HG03097 (cell line): Measurements from ENCODE around the gene SOX18.

Experiments used
- ATAC-seq: cut with Tn5 transposase; IDR thresholded peaks from one replicate; pipeline ENCODE4 v1.9.1; 2021; ENCODE audit not compliant: unreplicated experiment, low FRiP score

SOX18 gene

DNA sequence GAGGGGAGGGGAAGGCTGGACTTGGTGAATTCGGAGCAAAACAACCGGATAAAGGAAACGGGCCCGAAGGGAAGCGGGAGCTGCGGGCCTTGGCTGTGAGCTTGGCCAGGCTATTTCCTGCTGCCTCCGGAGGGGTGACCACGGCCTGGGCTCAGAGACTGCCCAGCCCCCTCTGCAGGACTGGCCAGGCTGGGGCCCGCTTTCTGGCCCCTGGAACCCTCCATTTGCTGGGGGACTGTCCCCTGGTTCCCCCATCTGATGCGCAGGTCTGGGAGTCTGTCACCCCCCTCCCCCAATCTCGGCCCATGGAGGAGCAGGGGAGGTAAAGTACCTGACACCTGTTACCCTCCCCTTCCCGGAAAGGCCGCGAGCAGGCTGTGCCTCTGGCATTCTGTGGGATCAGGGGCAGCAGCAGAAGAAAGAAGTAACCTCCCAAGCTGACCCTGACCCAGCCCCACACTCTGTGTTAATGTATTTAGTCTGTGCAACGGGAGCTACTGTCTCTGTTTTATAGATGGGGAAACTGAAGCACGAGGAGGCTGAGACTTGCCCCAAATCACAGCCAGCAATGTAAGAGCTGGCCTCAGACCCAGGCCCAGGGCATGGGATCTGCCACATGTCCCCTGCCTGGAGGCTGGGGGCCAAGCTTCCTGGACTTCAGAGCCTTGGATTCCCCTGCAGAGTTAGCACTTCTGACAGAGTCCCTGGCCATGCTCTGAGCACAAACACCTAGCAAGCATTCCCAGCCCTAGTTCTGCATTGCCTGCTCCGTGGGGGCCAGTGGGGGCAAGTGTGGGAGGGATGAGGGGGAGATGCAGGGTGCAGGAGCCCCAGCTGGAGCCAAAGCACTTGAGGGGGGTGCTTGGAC is 9.9 kb downstream of the SOX18 start:
- ATAC-seq, result no peak

DNA sequence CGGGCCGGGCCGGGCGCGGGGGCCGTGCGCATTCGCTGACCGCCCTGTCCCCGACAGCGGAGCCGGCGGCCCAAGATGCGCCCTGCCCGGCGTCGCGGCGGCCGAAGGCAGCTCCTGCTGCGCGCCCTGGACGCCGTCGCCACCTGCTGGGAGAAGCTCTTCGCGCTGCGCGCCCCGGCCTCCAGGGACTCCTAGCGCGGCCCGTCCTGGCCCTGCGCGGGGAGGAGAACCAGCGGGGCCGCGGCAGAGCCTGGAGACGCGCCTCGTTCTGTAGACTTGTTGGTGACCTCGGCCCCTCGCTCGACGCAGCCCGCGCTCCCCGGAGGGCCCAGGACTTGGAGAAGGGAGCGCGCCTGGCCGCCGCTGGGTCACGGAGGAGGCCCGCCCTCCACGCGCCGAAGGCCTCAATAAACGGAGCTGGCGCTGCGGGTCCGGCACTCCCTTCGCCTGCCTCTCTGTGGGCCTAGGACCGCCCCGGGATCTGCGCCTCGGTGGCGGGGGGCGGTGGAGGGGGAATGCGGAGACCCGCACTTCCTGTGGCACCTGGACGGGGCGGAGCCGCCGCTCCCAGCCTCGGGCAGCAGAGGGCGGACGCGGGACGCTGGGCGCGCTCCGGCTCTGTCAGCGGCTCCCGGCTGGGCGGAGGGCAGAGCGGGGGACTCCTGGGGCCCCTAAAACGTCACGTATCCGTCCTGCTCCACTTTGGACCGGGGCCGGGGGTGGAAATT is 10.7 kb downstream of the SOX18 start:
- peak; percentile 38 for ATAC-seq

DNA sequence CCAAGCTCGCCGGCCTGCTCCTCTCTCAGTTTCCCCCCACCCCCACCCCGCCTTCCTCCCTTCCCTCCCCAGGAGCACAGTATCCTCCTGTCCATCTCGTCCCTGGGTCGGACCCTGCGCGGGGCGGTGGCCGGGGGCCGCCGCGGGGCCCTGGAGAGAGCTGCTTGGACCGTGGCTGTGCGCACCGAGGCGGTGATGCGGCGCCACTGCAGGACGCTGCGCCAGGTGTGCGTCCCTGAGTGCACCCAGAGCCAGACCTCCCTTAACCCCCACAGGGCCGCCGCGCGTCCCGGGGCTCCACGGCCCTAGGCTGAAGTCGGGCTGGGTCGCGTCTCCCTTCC is 11.2 kb downstream of the SOX18 start:
- peak; percentile 29 for ATAC-seq

DNA sequence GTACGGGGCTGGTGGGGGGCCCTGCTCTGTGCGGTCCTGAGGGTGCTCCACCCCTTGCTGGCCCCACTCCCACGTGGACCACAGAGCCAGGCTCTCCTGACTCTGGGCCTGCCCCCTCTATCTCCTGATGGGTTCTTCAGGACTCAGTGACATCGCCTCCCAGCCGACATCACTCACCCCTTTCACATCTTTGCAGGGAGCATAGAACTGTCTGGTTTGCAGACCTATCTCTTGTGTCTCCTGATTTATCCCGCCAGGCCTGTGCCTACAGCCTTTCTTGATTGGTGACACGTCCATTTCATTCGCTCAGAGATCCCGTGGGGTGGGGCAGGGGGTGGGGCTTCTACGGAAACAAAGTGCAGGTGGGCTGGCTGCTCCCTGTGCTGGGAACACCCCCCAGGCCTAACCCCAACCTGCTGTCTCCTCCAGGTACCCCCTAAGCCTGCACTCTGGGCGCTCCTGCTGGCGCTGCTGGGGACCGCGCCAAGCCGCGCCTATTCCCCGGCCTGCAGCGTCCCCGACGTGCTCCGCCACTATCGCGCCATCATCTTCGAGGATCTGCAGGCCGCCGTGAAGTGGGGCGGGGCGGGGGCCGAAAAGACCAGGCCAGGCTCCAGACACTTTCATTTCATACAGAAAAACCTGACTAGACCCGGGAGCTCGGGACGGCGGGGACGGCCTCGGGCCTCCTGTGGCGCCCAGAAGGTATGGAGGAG is 11.8 kb downstream of the SOX18 start:
- no peak for ATAC-seq

DNA sequence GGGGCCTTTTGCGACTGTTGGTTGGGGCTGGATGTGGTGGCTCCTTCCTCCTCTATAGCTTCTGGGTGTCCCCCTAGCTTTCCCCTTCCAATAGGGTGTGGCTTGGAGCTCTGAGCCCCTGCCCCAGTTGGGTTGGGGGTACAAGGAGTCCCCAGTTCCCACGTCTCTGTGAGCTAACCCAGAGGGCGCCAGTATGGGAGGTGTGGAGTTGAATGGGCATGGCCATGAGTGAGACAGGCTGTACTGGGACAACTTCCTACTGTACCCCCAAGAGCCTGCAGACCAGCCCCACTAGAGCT is 12.3 kb downstream of the SOX18 start:
- ATAC-seq, result no peak

DNA sequence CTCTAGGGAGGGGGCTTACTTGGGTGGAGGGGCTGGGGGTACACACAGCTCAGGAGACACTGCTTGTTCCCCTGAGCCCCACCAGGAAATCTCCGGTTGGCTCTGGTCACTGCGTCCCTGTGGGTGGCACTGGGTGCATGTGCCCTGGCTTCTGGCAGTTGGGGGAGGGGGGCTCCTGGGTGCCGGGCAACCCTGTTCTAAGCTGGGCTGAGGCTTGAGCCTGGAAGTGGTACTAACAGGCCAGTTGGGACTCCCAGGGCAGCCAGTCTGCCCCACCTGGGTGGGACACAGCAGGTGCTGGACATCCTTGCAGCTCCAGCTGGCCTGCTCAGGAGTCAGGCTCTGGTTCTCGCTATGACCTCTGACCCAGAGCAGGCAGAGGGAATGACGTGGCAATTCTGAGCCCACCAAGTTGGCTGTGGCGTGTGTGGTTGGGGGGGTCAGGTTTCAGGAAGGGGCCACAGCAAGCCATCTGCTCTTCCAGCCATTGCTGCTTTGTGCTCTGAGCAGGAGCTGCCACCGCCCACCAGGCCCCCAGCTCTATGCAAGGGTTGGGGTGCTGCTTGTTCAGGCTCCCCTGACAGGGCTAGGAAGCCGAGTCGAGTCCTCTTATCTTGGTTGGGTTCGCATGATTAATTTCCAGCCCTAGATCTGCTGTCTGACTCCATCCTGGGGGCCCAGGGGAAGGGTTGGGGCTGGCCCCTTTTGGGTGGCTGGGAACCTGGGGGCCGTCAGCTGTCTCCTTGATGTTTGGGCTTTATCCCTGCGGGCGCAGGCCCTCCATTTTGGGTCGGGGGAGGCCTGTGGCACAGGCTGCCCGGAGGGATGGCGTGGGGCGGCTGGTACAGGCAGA is 12.9 kb downstream of the SOX18 start:
- no peak for ATAC-seq

DNA sequence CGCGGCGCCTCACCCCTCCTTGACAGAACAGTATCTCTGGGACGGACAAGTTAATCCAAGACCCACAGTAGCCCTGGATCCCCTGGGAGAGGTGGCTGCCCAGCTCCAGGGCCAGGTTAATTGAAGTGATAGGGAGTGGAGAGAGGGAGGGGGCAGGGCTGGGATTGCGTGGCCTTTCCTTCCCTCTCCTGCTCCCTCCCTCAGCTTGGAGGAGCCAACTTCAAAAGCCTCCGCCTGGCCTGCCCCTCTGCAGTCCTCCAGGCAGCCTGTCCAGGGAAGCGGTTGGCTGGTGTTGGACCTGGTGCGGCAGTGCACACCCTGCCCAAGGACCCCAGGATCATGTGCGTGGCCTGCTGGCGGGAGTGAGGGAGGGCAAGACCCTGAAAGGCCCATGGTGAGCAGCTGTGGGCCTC is 13.5 kb downstream of the SOX18 start, which contains the start of gene C20orf204:
TSS of gene C20orf204 (plus strand) at position 250 of the 413 bp plus-strand sequence. CDS start at position 392, 142 bp downstream.
- ATAC-seq, result no peak

DNA sequence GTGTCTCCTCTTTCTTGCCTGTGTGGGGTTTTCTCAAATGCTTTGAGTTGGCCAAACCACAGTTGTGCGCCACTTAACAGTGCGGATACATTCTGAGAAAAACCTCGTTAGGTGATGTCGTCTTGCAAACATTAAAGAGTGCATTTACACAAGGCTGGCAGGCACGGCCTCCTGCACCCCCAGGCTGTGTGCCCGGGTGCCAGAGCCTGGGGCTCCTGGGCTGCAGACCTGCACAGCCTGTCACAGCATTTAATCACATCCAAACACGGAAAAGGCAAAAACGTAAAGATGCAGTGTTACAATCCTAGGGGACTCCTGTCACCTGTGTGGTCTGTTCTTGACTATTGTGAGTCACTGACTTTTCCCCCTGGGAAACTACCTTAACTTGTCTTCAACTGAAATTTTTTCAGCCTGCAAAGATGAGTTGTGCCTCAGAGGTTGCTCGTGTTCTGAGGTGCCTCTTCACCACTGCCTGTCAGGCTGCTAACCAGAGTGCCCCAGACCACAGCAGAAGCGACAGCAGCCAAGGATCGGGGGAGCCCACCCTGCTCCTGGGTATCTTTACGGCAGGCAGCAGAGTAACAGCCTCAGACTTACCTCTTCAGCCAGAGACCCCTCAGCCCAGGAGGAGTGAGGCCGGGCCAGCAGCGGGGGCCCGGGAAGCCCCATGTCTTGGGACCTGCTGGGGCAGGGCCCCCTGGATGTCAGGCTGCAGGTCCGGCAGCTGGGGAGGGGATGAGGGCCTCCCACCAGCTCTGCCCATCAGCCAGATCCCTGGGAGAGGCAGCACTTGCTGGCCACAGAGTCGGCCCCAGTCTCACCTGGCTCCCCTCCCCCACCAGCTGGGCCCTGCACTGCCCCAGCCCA is 14.1 kb downstream of the SOX18 start:
- ATAC-seq, result no peak

DNA sequence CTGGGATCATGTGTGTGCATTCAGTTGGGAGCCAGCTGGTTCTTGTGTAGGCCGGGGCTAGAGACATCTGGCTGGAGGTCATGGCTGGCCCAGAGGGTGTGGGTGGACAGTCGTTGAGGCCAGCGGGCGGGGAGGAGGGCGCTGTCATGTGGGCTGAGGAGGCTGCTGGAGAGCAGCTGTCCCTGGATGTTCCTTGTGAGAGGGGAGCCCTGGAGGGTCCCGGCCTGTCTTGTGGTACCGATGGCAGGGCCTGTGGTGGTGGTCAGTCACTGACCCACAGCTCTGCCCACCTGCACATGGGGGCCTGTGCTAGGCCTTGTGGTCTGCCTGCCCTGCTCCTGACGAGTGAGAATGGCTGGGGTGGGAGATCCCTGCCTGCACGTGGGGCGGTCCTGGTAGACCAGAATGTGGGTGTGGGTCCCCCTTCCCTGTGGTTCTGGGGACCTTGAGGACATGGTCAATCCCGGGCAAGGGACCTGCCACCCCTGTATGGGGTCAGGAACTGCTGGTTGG is 15.4 kb downstream of the SOX18 start:
- no peak for ATAC-seq

DNA sequence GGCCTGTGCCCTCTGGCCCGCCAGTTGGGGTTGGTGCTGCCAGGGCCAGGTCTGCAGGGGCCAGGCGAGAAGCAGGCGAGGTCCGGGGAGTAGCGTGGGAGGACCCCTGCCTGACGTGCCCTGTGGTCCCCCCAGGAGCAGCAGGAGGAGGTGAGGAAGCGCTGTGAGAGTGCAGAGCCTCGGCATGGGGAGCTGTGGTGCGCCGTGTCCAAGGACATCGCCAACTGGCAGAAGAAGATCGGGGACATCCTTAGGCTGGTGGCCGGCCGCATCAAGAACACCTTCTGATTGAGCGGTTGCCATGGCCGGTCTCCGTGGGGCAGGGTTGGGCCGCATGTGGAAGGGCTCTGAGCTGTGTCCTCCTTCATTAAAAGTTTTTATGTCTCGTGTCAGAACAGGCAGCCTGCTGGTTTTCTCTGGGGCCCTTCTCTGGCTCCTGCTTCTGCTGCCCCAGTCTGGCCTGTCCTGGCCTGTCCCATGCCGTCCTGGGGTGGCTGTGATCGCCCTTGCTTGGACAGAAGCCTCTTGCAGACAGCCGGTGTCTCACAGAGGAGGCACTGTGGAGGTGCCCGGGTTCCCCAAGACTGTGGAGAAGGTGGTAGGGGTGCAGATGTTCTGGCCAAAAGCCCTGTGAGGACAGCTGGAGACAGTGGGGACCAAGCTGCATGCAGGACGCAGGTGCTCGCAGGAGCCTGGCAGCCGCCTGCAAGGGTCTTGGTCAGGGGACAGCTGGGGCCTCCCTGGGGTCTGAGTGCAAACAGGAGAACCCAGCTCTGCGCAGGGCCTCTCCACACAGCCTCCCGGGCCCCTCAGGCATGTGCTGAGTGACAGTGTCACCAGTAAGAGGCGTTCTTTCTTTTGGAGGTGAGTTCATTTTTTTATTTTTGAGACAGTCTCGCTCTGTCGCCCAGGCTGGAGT is 16.5 kb downstream of the SOX18 start:
- no peak for ATAC-seq

DNA sequence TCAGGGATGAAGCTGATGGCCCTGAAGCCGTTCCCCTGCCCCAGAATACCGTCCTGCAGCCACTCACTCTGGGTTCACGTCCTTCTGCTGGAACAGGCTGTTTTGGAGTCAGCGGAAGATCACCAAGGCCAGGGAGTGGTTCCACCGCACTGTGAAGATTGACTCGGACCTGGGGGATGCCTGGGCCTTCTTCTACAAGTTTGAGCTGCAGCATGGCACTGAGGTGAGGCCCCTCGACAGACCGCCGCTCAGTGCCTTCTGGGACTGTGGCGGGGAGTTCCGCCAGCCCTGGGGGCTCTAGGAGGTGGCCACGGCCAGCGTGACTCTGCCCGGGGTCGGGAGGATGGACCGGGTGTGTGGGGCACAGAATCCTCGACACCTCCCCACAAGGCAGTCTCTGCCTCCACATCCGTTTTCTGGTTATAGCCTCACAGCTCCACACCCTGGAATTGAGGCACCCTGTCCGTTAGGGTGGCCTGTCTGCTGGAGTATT is 17.6 kb downstream of the SOX18 start:
- no peak for ATAC-seq

DNA sequence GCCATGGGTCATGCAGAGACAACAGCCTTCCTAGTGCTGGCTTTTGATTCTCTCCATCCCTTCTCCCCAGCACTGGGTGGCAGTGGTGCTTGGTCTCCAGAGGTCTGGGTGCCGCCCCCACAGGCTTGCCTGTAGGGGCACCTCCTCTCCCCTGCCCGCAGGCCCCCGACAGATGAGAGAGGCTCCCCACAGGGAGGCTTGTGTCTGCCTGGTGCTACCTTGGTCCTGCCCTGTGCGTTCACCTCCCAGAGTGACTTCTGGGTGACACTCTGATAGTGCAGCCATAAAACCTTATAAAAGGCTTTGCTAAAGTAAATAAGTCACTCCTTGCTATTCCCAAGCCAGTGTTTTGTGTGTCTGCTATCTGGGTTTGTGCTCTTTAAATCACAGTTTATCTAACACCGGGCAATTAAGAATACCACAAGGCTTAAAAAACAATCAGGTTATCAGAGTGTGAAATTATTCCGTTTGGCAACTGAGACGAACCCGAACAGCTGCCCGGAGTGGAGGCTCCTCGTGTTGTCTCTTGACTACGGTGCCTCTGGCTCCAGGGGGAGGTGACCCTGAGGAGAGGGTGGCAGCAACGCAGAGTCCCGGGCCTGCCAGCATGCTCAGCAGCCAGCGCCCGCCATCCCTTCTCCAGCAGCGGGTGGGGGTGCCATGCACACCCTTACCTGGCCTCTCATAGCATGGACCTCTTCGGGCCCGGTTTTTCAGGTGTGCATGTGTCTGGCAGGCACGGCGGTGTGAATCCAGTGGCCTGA is 18.9 kb downstream of the SOX18 start:
- ATAC-seq, result no peak

DNA sequence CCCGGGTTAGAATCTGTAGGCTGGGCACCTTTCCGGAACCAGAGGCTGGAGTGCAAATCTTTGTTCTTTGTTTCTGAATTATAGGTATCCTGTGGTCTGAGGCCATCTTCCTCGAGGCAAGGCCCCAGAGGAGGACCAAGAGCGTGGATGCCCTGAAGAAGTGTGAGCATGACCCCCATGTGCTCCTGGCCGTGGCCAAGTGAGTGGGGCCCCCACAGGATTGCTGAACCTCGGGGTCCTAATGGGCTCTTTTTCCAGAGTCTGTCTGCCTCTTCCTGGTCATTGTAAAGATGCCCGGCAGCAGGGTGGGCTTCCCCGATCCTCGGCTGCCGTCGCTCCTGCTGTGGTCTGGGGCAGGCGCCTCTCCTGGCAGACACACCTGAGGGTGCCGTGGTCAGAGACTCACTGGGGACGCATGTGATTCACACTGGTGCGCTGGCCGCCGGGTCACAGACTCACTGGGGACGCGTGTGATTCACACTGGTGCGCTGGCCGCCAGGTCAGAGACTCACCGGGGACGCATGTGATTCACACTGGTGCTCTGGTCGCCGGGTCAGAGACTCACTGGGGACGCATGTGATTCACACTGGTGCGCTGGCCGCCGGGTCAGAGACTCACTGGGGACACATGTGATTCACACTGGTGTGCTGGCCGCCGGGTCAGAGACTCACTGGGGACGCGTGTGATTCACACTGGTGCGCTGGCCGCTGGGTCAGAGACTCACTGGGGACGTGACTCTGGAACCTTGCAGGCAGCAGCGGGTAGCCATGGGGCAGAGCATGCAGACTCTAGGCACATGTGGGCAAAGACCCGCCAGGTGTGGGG is 19.9 kb downstream of the SOX18 start:
- ATAC-seq, result no peak

DNA sequence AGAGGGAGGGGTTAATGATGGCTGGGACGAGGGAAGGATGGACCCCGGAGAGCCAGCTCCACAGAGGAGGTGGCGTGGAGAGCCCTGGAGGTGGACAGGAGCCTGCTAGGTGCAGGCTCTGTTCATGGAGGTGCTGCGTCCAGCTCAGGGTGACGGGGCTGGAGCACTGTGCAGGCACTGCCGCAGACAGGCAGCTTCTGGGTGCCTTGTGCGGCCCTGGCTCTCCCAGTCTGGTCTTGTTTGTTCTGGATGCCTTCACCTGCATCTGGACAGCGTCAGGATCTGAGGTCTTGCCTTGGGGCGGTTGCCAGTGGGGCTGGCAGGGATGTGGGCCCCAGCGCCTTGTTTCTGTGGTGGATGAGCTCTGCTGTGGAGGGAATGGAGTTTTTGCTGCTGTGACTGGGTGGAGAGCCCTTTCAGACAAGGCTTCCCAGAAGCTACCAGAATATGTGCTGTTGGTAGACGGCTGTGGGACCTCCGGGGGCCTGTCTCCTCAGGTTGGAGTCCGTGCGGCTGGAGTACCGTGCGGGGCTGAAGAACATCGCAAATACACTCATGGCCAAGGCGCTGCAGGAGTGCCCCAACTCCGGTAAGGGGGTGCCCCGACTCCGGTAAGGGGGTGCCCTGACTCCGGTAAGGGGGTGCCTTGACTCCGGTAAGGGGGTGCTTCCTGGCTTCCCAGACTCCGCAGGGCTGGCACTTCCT is 21.3 kb downstream of the SOX18 start:
- ATAC-seq, result no peak

DNA sequence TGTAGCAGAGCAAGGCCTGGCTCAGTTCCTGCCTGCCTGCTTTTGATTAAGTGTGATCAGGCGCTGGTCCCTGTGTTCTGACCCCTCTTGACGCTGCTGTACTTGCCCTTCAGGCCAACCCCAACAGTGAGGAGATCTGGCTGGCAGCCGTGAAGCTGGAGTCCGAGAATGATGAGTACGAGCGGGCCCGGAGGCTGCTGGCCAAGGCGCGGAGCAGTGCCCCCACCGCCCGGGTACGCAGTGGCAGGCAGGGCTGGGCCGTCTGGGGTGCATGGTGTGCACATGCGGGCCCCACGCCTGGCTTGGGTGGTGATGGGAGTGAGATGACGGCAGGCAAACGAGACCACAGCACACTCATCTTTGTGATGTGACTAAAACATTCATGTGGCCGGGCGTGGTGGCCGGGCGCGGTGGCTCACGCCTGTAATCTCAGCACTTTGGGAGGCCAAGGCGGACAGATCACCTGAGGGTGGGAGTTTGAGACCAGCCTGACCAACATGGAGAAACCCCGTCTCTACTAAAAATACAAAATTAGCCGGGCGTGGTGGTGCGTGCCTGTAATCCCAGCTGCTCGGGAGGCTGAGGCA is 23.5 kb downstream of the SOX18 start:
- ATAC-seq, result no peak
